ENCODE measurements around the gene TBC1D14.

DNA sequence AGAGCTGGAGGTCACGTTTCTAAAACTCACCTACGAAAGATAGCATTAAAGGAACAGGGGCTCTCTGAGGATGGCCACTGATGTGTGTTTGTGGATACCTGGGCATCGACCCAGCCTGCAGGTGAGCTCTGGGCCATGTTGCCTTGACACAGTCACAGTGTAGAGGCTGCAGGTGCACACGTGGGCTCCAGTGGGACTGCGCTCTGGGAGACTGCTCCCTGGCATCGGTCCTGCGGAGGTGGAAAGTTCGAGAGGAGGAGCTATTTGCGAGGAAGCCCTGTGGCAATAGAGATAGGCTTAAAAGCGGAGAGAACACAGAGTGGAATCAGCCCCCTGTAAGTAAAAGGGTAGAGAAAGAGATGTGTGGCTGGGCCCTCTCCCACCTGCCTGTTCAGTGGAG is 121.2 kb downstream of the TBC1D14 start:
- TF ChIP-seq TAF1 (IDR thresholded peaks at IDR 0.05; ENCODE audit: low read depth, low read length) (no peak), POLR2A (IDR thresholded peaks at IDR 0.05; ENCODE audit: low read depth, low read length) (no peak), POLR2AphosphoS5 (IDR thresholded peaks at IDR 0.05; ENCODE audit: low read depth, low read length) (no peak), SPI1 (IDR thresholded peaks at IDR 0.05; ENCODE audit: low read depth, low read length) (no peak)

Data from GM12891 (cell line).